IPS-NIHi11 (cell line): ENCODE measurements around the gene POLN.
"Not testable (repeated sequence)": the region's sequence is repeated elsewhere in the genome, so short reads cannot be mapped to it uniquely, and the experiment has no call there.

Experiments used
- DNase-seq: peaks from one replicate; pipeline ENCODE4 v3.0.0; 2012; ENCODE audit warnings: mixed read lengths, low spot score

POLN gene

DNA sequence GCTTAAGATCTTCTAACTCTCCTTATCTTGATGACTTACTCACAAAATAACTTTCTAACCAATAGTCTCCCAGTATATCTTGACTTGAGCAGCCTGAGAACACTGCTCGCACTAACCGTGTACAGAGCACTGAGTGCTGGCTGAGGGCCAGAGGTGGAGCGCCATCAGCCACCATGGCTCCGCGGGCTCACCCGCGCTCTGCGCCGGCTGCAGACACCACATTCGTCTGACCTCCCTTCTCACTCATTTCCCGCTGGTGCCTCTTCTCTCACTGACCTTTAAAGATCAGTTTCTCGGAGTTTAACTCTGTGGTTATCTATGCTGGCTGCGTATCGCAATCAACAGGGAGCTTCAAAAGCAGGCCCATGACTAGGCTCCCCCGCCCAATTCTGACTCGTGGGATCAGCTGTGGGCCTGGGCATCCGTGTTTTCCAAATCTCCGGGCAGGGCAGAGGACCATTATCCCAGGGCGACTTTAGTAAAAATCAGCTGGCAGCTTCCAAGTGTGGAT lies 78.6 kb downstream of the POLN start:
- DNase-seq, result no peak

DNA sequence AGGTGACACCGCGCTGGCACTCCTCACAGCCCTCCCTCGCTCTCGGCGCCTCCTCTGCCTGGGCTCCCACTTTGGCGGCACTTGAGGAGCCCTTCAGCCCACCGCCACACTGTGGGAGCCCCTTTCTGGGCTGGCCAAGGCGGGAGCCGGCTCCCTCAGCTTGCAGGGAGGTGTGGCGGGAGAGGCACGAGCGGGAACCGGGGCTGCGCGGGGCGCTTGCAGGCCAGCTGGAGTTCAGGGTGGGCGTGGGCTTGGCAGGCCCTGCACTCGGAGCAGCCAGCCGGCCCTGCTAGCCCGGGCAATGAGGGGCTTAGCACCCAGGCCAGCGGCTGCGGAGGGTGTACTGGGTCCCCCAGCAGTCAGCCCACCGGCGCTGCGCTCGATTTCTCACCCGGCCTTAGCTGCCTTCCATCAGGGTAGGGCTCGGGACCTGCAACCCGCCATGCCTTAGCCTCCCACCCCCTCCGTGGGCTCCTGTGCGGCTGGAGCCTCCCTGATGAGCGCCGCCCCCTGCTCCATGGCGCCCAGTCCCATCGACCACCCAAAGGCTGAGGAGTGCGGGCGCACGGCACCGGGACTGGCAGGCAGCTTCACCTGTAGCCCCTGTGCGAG lies 80.7 kb downstream of the POLN start:
- not testable (repeated sequence) for DNase-seq

DNA sequence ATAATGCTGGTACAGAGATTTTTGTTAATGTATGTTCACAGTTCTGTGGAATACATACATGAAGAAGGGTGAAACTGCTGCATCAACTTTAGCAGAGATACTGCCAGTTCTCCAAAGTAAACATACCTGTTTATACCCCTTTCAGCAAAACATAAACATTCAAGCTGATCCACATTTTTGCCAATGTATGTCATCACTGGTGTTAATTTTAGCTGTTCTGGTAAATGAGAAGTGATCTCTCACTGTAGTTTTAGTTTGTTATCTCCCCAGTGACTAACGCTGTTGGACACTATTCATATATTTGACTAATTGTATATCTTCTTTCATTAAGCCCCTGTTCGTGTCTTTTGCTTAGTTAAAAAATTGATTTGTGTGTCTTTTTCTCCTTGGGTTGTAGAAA lies 82.0 kb downstream of the POLN start:
- no peak for DNase-seq

DNA sequence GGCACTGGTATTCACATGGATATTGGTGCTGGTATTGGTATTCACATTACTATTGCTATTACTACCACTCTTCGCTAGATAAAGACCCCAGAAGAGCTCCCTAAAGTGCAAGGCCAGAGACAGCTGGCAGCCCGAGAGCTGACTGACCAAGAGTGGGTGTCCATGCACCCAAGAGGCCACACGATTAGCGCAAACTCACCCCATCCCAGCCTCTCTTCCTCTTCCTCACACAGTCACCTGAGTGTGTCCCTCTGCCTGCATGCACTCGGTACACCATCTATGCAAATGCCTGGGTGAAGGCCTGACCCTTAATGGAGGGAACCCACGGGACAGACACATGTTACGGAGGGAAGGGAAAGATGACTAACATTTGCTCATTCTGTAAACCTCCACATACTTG lies 86.7 kb downstream of the POLN start:
- no peak for DNase-seq

DNA sequence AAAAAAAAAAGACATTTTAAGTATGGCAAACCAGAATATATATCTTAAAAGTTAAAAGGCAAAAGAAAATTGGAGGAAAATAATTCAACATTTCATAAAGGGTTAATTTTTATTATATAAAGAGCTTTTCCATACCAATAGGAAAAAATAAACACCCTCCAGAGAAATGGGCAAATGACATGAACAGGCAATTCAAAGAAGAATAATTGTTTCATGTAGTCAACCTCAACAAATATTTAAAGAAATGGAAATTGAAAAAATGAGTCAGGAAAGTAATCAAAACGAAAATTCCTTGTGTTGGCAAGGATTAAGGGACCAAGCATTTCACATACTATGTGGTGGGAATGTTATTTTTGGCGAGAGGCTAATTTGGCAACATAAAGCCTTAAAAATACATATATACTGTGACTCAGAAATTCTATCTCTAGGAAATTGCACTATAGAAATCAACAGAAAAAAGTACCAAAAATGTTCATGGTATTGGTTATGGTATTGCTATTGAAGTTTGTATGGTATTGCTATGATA lies 87.6 kb downstream of the POLN start:
- DNase-seq, result no peak

DNA sequence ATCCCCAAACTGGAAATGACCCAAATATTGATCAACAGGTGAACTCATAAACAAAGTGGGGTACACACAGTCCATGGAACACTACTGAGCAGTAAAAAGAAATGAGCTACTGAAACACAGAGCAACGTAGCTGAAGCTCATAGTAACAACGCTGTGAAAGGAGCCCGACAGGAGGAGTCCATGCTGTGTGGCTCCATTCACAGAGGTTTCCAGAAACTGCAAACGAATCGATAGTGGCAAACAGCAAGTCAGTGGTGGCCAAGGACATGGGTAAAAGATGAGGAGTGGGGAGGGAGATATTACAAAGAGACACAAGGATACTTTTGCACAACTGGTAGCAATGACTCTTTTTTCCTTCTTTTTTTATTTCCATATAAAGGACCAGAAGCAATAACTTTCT lies 90.4 kb downstream of the POLN start:
- DNase-seq, result no peak

DNA sequence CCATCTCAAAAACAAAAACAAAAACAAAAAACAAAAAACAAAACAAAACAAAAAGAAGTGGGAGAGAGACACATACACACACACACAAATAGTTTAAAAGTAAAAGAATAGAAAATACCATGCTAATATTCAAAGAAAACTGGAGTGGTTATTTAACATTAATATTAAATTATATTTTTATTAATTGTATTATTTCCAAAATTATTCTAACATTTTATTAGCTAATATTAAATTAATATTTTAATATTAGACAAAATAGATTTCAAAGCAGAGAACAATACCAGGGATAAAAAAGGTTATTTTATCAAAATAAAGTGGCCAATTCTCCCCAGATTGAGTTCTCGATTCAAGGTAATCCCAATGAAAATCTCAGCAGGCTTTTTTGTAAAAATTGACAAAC lies 91.8 kb downstream of the POLN start:
- no peak for DNase-seq

DNA sequence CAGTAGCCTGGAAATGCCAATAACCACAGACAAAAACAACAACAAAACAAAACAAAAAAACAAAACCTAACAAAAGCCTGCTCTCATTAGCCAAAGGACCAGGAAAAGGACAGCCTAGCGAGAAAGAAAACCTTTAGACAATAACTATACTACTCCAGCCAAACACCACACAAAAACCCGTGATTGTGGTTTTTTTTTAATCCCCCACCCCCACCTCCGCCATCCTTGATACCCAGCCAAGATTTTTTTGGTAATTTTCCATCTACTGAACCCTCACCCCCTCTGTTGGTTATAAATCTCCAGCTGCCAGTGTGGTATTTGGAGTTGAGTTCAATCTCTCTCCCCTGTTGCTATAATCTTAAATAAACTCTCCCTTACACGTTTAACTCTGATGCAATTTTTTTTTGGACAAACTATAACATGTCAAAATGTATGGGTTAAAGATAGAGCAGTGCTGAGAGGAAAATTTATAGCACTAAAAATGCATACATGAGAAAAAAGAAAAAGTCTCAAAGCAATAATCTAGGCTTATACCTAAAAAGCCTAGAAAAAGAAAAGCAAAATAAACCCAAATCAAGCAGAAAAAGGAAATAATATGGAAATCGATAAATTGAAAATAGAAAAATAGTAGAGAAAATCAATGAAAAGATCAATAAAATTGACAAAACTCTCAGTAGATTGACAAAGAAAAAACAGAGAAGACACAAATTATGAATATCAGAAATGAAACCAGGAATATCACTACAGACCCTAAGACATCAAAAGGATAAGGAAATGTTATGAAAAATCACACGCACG lies 99.1 kb downstream of the POLN start:
- DNase-seq, result no peak

DNA sequence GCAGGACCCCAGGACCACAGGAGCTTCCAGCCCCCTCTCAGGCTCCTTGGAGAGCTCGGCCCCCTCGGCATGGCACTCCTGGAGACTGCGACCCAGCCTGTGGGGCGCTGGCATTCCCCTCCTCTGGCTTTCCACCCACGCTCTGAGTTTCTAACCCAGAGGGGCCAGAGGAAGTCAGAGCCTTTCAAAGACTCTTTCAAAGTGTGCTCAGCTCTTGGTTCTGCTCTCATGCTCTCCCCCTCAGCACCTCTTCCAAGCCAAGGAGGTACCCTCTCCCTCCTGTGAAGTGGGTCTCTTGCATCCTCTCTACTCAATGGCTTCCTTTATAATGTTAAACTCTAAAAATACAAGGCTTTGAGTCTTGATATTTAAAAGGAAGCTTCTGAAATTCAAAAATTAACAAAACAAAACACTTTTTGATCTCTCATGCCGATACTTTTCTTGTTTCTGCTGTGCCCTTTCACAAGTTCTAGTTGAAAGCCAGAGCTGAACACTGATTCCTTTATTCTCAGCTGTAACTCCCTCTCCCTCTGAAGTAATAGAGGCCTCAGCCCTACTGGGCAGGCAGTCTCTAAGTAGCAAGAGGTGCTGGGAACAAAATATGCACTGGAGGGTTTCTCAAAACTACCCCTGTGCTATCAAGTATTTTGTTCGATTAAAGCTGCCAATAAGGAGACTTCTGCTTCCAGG lies 100.0 kb downstream of the POLN start:
- DNase-seq, result no peak

DNA sequence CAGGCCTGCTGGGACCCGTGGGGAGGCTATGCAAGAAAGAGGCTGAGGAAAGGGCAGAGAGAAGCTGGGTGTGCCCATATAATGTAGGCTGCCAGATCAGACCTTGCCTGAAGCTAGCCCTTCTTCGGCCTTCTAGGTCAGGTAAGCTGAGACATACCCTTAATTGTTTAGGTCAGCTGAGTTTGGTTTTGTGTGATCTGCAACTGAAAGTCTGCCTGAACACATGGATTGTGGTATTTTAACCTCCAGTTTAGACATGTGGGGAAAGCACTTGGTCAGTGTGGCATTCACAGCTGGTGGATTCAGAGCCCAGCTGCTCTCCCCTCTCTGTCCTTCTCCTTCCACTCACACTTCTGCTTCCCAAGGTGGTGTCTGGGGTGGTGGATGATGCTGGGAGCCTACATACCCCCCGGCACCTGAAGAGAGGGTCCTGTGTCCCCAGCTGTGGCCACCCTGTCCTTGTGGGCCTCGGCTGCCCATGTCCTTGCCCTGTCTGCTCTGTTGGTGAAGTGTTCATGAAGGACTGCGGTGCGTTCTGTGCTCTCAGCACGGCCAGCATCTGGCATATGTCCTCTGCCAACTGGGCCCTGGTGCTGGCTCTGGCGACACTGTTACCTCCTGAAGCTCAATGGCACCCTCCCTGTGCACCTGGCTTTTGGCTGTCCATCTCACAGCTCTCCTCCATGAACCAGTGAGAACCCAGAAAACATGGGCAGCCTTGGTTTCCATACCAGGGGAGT lies 100.7 kb downstream of the POLN start:
- DNase-seq, result no peak

DNA sequence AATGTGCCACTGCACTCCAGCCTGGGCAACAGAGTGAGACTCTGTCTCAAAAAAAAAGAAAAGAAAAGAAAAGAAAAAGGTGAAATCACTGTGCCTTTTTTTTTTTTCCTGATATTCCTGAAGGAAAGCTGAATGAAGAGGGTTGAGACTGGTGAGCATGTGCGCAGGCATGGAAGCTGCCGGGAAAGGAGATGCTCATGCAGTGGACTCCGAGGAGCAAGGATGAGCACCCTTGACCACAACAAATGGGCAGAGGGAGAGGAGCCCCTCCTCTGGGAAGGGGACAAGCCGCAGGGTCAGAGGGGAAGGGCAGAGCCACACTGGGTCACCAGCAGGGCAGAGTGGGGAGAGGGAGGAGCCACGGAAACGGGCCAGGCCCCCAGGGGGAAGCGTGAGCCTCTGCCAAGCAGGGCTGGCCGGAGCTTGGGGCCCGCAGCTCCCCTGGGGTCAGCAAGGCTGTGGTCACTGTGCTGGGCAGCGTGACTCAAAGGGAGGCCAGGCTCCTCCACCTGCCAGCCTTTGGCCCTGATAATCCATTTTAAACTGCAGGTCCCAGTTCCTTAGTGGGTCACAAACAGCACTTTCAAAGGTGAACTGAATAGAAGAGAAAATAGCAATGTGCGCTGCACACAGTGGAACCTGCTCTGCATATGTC lies 102.9 kb downstream of the POLN start:
- no peak for DNase-seq

DNA sequence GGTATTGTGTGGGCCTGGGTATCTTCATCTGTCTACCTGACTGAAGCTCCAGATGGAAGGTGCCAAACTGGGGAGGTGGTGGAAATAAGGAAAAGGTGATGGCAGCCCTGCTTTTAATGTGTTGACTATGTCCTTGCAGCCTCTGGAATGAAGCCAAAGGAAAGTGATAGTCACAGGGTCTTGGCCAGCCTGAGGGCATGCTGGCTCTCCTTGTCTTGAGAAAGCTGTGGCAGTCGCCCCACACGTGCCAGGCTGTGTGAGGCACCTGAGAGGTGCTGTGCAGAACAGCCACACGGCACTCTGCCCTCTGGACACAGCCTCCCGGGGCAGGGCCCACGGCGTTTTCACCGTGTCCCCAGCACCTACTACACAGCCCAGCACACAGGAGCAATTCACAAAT lies 105.2 kb downstream of the POLN start:
- no peak for DNase-seq

DNA sequence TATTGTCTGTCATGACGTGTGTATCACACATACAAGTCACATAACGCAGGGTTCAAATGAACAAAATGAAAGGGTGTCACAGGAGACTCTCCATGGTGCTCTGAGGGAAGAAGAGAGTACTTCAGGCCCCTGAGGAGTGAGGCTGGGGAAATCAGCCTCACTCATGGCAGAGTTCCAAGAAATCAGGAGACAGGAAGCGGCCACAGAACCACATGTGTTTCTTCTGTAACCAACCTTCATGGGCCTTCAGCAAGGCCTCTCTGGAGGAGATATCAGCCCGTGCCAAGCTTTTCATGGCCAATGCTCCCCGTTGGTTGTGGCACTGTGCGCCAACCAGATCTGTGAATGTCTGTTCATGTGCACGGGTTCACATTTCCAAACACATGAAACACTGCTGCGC lies 106.8 kb downstream of the POLN start:
- no peak for DNase-seq

DNA sequence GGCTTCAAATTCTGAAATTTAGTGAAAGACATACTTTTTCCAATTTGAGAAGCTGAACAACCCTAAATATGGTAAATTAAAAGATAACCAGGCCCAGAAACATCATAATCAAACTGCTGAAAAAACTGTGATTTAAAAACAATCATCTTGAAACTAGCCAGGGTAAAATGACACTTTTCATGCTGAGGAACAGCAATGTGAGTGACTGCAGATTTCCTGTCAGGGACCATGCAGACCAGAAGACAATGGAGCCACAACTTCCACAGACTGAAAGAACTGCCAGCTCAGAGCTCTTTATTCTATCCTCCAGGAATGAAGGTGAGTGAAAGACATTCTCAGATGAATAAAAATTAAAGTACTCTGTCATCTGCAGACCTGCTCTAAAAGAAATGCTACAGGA lies 109.5 kb downstream of the POLN start:
- no peak for DNase-seq

DNA sequence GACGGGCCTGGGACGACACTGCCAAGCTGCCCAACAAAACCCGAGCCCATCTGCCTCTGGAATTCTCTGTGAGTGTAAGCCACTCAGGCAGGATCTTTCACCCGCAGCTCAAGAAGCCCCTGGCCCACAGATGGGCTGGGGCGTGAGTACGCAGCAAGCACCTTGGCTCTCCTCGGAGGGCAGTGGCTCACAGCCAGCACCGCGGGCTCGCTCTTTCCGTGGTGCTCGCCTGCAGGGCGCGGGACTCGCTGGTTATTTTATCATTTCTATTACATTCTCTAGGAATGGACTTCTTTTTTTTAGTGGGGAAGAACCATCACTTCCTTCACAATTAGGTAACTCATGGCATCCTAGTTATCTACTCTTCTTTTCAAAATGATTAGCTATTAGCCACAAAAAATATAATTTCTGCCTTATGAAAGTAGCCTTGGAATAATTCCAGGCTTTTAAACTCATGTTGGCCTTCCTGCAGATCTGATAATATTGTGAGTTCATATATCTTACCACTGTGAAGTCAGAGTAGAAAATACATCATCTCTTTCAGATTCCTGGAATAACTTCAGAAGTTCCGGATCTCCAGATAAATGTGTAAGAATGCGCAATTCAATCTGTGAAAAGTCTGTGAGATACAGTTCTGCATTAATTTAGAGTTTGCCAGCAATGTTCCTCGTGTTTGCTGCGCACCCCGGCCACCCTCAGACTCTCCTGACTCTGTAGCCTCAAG lies 114.2 kb downstream of the POLN start:
- no peak for DNase-seq

DNA sequence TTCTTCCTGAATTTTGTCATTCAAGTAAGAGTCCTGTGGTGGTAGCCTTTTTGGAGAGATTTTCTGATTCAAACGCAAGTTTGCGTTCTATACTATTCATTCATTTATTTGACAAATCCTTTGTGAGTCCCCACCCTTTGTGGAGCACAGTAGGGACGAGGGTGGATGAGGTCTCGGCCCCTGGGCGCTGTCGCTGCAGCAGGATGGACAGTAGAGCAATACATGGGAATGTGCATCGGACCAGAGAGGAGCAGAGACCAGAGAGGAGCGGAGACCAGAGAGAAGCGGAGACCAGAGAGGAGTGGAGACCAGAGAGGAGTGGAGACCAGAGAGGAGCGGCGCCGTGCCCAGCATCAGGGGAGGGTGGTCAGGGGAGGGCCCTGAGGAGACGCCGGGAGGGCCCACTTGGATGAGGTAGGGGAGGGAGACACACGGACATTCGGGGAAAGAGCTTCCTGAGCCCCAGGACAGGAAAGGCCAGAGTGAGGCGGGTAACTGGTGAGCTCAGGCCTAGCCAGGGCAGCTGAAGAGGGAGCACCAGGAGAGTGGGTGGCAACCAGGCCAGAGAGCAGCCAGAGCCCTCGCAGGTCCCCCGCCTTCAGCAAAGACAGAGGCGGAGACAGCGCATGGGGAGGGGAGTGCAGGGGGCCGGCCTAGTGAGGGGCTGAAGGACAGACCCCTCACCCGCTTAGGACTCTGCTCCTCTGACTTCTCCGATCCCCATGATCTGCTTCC lies 115.4 kb downstream of the POLN start:
- DNase-seq, result no peak

DNA sequence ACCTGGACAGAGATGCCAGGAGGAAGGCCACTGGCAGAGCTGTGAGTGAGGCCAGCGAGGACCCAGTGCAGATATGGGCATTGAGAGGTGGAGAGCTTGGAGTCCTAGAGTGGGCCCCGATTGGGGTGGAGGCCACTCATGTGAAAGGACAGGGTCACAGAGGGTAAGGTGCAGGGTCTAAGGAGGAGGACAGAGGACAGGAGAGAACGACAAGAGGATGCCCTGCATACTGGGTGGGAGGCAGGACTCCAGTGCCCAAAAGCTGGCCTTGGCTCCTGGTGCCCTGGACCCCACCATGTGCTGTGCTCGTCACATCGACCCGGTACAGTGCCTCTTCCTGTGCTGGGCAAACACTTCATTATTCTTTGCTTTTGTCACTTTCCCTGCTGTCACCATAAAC lies 116.1 kb downstream of the POLN start:
- DNase-seq, result no peak

DNA sequence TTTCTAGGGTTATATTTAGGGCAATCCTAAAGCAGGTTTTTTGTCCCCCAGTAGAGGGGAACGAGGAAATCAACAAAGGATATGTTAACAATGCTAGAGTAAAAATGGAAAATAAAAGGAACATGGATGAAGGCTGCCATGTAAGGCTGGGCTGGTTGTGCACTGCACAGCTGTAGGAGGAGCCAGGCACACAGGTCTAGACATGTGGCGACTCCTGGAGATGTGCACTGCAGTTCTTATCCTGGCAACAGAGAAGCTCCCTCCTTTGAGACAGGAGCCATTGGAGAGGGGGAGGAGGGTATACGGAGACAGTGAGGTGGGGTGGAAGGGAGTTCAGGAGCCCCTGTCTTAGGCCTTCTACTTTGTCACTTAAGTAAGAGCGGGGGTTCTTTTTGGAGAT lies 116.9 kb downstream of the POLN start:
- no peak for DNase-seq

DNA sequence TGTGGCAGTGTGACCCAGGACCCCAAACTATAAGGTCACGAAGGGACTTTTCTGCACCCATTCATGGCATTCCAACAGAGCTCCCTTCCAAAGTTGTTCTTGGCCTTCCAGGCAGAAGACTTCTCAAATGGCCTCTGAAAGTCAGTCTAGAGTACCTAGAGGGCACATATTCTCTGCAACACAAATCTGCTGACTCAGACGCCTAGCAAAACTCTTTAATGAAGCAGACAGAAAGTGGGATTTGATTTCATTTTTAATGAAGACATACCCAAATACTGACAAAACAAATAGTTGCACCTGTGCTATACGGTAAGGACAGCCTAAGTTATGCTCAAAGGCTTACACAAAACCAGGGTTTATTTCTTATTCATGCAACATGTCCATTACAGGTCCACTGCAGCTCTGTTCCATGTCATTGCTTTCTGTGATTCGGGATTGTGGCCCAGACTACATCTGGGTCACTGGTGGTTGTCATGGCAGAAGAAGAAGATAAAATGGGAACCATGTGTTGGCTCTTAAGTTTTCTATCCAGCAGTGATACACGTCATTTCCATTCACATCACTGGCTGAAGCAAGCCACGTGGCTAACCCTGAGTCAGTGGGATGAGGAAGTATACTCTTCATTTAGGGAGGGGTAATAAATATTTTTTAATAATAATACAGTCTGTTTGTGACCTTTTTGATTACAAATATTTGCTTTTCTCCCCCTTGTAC lies 125.1 kb downstream of the POLN start:
- no peak for DNase-seq

DNA sequence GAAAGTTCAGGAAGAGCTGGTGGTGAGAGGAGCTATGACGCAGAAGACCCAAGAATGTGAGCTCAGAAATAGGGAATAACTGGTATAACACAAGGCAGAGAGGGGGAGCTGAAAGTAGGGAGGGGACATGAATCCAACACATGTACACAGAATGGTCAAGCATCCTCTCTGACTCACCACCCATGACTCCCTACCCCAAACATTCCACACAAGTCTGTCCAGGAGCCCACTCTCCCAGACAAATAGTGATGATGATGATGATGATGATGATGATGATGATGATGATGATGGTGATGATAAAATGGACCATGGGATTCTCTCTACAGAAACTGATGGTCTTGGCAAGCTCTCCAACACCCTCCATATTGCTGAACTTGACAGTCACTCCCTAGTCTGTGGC lies 136.4 kb downstream of the POLN start:
- no peak for DNase-seq
